SIG-M5 treated with dmso at 0.1 percent for 504 hours (cell line): Measurements from ENCODE around the gene TNFSF10.
"Not testable (repeated sequence)": the region's sequence is repeated elsewhere in the genome, so short reads cannot be mapped to it uniquely, and the experiment has no call there.

Source experiments
- DNase-seq: peaks from one replicate; lab custom pipeline; 2025; ENCODE audit not compliant: unreplicated experiment; lab: John Stamatoyannopoulos, UW

TNFSF10 gene

GRCh38 chr3:172522871-172523818 lies at the start of gene TNFSF10:
Gene TNFSF10 (minus strand): TSS chr3:172523430. CDS start chr3:172523384, 46 bp downstream.
- peak; percentile 97 for DNase-seq

- no peak for DNase-seq
Observed at GRCh38 chr3:172569128-172570008, 46.1 kb upstream of the TNFSF10 start.

GRCh38 chr3:172568701-172569100 lies 45.5 kb upstream of the TNFSF10 start:
- DNase-seq = peak; percentile 30

- not testable (repeated sequence) for DNase-seq
Observed at GRCh38 chr3:172566785-172567184, 43.6 kb upstream of the TNFSF10 start.

GRCh38 chr3:172564499-172564898 lies 41.3 kb upstream of the TNFSF10 start:
- no peak for DNase-seq

GRCh38 chr3:172562871-172563865 lies 39.9 kb upstream of the TNFSF10 start:
- peak; percentile 43 for DNase-seq

GRCh38 chr3:172561897-172562640 lies 38.8 kb upstream of the TNFSF10 start:
- peak; percentile 49 for DNase-seq

- DNase-seq = no peak
Observed at GRCh38 chr3:172560586-172560985, 37.4 kb upstream of the TNFSF10 start.

- peak; percentile 8 for DNase-seq
Observed at GRCh38 chr3:172560026-172560425, 36.8 kb upstream of the TNFSF10 start.

- peak; percentile 71 for DNase-seq
Observed at GRCh38 chr3:172559020-172559419, 35.8 kb upstream of the TNFSF10 start.

- peak; percentile 48 for DNase-seq
Observed at GRCh38 chr3:172557515-172558220, 34.4 kb upstream of the TNFSF10 start.

GRCh38 chr3:172553526-172554252 lies 30.5 kb upstream of the TNFSF10 start:
- no peak for DNase-seq

- no peak for DNase-seq
Observed at GRCh38 chr3:172552607-172553006, 29.4 kb upstream of the TNFSF10 start.

GRCh38 chr3:172551874-172552273 lies 28.6 kb upstream of the TNFSF10 start:
- no peak for DNase-seq

GRCh38 chr3:172550347-172550943 lies 27.2 kb upstream of the TNFSF10 start:
- peak; percentile 77 for DNase-seq

GRCh38 chr3:172549144-172549543 lies 25.9 kb upstream of the TNFSF10 start:
- no peak for DNase-seq

- DNase-seq = peak; percentile 80
Observed at GRCh38 chr3:172546628-172547214, 23.5 kb upstream of the TNFSF10 start.

GRCh38 chr3:172546105-172546504 lies 22.9 kb upstream of the TNFSF10 start:
- peak; percentile 30 for DNase-seq
